Gastrocnemius medialis (tissue), 4 donors: Measurements from ENCODE around the gene ANKS1B.

Experiments
- POLR2A ChIP-seq, 2 donors: fragments of 450-650 bp; IDR thresholded peaks; one replicate each; pipeline ENCODE4 v1.6.1; 2017; ENCODE audit warnings: antibody characterized with exemption in 2 of 2, mild to moderate bottlenecking in 2 of 2, moderate library complexity in 2 of 2
- TF ChIP-seq, protein P1 (sequence below), 5 experiments: fragments of 450-650 bp in 3 of 5; fragments of 200-600 bp in 2 of 5; sonication (generic) in 2 of 5; IDR thresholded peaks in 4 of 5; conservative IDR thresholded peaks in 1 of 5; 1 replicate in 4 of 5; 2 replicates in 1 of 5; pipeline ENCODE4 v1.5.1; 2016 to 2019; ENCODE audit warnings: antibody characterized with exemption in 5 of 5, mild to moderate bottlenecking in 3 of 5, moderate library complexity in 3 of 5

DNA sequence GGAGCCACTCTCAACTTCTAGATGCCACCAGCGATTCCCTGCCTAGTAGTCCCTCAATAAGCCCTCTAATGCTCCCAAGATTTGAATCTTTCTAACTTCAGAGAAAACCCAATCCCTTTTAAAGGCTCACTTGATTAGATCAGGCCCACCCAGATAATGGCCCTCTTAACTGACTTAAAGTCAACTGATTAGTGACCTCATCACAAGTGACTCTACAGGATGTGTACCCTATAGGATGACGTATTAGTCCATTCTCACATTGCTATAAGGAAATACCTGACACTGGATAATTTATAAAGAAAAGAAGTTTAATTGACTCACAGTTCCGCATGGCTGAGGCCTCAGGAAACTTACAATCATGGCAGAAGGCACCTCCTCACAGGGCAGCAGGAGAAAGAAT lies 49.1 kb downstream of the ANKS1B start:
- TF ChIP-seq, protein P1, sequence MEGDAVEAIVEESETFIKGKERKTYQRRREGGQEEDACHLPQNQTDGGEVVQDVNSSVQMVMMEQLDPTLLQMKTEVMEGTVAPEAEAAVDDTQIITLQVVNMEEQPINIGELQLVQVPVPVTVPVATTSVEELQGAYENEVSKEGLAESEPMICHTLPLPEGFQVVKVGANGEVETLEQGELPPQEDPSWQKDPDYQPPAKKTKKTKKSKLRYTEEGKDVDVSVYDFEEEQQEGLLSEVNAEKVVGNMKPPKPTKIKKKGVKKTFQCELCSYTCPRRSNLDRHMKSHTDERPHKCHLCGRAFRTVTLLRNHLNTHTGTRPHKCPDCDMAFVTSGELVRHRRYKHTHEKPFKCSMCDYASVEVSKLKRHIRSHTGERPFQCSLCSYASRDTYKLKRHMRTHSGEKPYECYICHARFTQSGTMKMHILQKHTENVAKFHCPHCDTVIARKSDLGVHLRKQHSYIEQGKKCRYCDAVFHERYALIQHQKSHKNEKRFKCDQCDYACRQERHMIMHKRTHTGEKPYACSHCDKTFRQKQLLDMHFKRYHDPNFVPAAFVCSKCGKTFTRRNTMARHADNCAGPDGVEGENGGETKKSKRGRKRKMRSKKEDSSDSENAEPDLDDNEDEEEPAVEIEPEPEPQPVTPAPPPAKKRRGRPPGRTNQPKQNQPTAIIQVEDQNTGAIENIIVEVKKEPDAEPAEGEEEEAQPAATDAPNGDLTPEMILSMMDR (IDR thresholded peaks at IDR 0.05 in 4 of 5, conservative IDR thresholded peaks at IDR 0.05 in 1 of 5) = no peak
- TF ChIP-seq POLR2A (IDR thresholded peaks at IDR 0.05) = no peak
